Thyroid gland (tissue), 4 donors: ENCODE results near the gene DENND5B. TPM values are rescaled to one million over a fixed set of nuclear protein-coding genes. Genes with fewer than 3 reads are reported as not detected.

Experiments used
- DNase-seq, 2 donors: peaks; one replicate each; pipeline ENCODE4 v3.0.0-alpha.2; 2019
- H3K27ac ChIP-seq, 3 donors: fragments of 200-600 bp; sonication (generic); 1 replicate in 2 of 3; 2 replicates in 1 of 3; pipeline ENCODE4 v1.5.1; 2016 to 2019; ENCODE audit warnings: mild to moderate bottlenecking in 1 of 3, moderate library complexity in 1 of 3
- H3K27me3 ChIP-seq: fragments of 200-600 bp; sonication (generic); one replicate; pipeline ENCODE4 v1.5.1; 2019
- H3K36me3 ChIP-seq, 2 donors: fragments of 200-600 bp; sonication (generic); one replicate each; pipeline ENCODE4 v1.5.1; 2016 to 2019
- H3K4me1 ChIP-seq, 2 donors: fragments of 200-600 bp; sonication (generic); one replicate each; pipeline ENCODE4 v1.5.1; 2017 to 2019
- H3K4me3 ChIP-seq, 3 donors: fragments of 200-600 bp; sonication (generic); replicated peaks in 1 of 3; 1 replicate in 2 of 3; 2 replicates in 1 of 3; pipeline ENCODE4 v1.5.1; 2016; ENCODE audit warnings: mild to moderate bottlenecking in 1 of 3
- H3K9me3 ChIP-seq: fragments of 200-600 bp; sonication (generic); one replicate; pipeline ENCODE4 v1.5.1; 2017
- POLR2A ChIP-seq, 2 donors: fragments of 450-650 bp; IDR thresholded peaks; one replicate each; pipeline ENCODE4 v1.6.1; 2017; ENCODE audit warnings: antibody characterized with exemption in 2 of 2, mild to moderate bottlenecking in 2 of 2, moderate library complexity in 1 of 2
- WGBS, 2 donors: methylation state at CpG; one replicate each; pipeline ENCODE4 v1.1.5; 2017; 5-methylcytosine and 5-hydroxymethylcytosine counted together
- intact Hi-C: fragments of 100-400 bp; cut with DNase I; formaldehyde crosslinking; loops from one replicate; pipeline ENCODE4 v1.15.1; 2023
- total RNA-seq, 4 donors: library from RNA; depleted of rRNA; stranded (reverse); fragments of >200 nt; gene quantifications; one replicate each; pipeline ENCODE4 v1.2.3, GENCODE V29; 2016
- TF ChIP-seq, protein P1 (sequence below), 6 experiments: fragments of 200-600 bp in 3 of 6; fragments of 450-650 bp in 3 of 6; sonication (generic) in 3 of 6; IDR thresholded peaks; one replicate each; pipeline ENCODE4 v1.5.1; 2016 to 2019; ENCODE audit warnings: antibody characterized with exemption in 6 of 6, mild to moderate bottlenecking in 2 of 6, inconsistent platforms in 1 of 6, moderate library complexity in 1 of 6

Gene DENND5B
- total RNA-seq, 4 donors from 2014 or later = 13.3 to 17.7 (median 16.2) TPM

DNA sequence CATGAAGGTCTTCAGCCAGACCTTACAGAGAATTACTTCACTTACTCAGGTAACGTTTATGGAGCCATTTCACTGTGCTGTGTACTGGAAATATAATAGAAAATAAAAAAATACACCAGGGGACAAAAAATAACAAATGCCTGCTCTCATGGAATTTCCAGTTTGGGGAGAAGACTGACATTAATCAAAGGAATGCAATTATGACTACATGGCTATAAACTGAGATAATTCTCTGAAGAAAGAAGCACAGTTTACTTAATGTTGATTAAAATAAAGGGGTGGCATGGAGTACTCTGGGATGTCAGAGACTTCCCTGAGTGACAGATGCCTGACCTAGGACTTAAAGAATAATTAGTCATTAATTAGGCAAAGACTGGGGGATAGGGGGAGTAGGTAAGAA is 59.0 kb downstream of the DENND5B start:
- DNase-seq = no peak
- Histone ChIP-seq H3K9me3 (no peaks in the 10 kb centered on the region), H3K4me3 (no peak overlapping the region), H3K4me1 (peaks cover 2 to 4% of the 10 kb centered on the region in 2 donors), H3K27me3 (no peaks in the 10 kb centered on the region), H3K36me3 (no peaks in the 10 kb centered on the region), H3K27ac (no peak overlapping the region)
- TF ChIP-seq POLR2A (IDR thresholded peaks at IDR 0.05) = no peak
- TF ChIP-seq, protein P1, sequence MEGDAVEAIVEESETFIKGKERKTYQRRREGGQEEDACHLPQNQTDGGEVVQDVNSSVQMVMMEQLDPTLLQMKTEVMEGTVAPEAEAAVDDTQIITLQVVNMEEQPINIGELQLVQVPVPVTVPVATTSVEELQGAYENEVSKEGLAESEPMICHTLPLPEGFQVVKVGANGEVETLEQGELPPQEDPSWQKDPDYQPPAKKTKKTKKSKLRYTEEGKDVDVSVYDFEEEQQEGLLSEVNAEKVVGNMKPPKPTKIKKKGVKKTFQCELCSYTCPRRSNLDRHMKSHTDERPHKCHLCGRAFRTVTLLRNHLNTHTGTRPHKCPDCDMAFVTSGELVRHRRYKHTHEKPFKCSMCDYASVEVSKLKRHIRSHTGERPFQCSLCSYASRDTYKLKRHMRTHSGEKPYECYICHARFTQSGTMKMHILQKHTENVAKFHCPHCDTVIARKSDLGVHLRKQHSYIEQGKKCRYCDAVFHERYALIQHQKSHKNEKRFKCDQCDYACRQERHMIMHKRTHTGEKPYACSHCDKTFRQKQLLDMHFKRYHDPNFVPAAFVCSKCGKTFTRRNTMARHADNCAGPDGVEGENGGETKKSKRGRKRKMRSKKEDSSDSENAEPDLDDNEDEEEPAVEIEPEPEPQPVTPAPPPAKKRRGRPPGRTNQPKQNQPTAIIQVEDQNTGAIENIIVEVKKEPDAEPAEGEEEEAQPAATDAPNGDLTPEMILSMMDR (IDR thresholded peaks at IDR 0.05) = no peak
- intact Hi-C loops = no loop called here
- 58 to 67% methylated on average over 1 of the region's 1 CpG for WGBS, 2 donors

DNA sequence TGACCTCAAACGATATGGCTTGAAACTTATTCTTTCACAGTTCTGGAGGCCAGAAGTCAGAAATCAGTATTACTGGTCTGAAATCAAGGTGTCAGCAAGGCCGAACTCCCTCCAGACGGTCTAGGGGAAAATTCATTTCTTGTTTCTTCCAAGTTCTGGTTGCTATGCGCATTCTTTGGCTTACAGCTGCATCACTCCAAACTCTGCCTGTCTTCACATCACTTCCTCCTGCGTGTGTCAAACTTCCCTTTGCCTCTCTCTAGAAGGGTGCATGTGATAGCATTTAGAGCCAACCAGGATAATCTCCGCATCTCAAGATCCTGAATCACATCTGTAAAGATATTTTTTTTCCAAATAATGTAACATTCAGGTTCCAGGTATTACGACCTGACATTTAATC is 62.8 kb downstream of the DENND5B start:
- H3K27ac ChIP-seq = no peak overlapping the region
- 95 to 97% methylated on average over 7 of the region's 7 CpGs for WGBS, 2 donors
- no peak for DNase-seq
- H3K27me3 ChIP-seq = no peaks in the 10 kb centered on the region
- no peaks in the 10 kb centered on the region for H3K4me1 ChIP-seq
- intact Hi-C loops = no loop called here
- no peaks in the 10 kb centered on the region for H3K36me3 ChIP-seq
- H3K4me3 ChIP-seq = no peak overlapping the region
- TF ChIP-seq POLR2A (IDR thresholded peaks at IDR 0.05) = no peak
- TF ChIP-seq, protein P1 (IDR thresholded peaks at IDR 0.05) = no peak
- H3K9me3 ChIP-seq = no peaks in the 10 kb centered on the region

DNA sequence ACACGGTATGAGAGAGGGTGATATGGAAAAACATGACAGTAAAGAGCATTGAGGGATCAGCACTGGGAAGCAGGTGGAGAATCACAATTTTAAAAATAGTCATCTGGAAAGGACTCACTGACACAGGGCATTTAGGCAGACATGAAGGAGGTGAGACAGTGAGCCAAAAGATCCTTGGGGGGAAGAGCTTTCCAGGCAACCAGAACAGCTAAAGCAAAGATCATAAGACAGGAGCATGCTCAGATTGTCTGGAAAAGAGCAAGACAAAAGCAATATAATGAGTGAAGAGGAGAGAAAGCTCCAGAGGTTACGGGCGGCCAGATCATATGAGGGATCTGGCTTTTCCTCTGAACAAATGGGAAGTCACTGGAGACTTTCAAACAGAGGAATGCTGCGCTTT is 63.9 kb downstream of the DENND5B start:
- H3K36me3 ChIP-seq = no peaks in the 10 kb centered on the region
- WGBS, 2 donors = 88 to 90% methylated on average over 4 of the region's 4 CpGs
- intact Hi-C loops = no loop called here
- no peak overlapping the region for H3K27ac ChIP-seq
- H3K9me3 ChIP-seq = no peaks in the 10 kb centered on the region
- no peaks in the 10 kb centered on the region for H3K4me1 ChIP-seq
- TF ChIP-seq, protein P1 (IDR thresholded peaks at IDR 0.05) = no peak
- TF ChIP-seq POLR2A (IDR thresholded peaks at IDR 0.05) = no peak
- no peak overlapping the region for H3K4me3 ChIP-seq
- no peaks in the 10 kb centered on the region for H3K27me3 ChIP-seq
- DNase-seq = no peak

DNA sequence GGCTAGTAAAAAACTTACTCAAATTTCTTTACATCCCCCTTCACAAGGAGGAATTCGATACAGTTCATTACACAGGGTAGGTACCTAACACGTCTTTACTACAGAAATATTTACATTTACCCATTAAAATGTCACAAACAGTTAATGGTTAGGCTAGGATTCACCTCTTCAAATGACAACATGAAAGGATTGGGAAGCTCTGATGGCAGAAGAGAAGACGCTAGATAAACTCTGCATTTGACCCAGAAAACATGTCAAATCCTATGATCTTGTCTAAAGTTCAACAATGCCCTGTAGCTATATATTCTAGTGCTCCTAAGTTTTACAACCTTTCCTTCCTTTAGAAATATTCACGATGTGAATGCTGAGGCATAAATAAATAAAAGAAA is 64.8 kb downstream of the DENND5B start:
- Histone ChIP-seq H3K9me3 (no peaks in the 10 kb centered on the region), H3K27ac (no peak overlapping the region), H3K4me3 (no peak overlapping the region), H3K36me3 (no peaks in the 10 kb centered on the region), H3K27me3 (no peaks in the 10 kb centered on the region), H3K4me1 (no peaks in the 10 kb centered on the region)
- TF ChIP-seq, protein P1 (IDR thresholded peaks at IDR 0.05) = no peak
- TF ChIP-seq POLR2A (IDR thresholded peaks at IDR 0.05) = no peak
- 67 to 75% methylated on average over 4 of the region's 4 CpGs for WGBS, 2 donors
- DNase-seq = no peak
- intact Hi-C loops = no loop called here

DNA sequence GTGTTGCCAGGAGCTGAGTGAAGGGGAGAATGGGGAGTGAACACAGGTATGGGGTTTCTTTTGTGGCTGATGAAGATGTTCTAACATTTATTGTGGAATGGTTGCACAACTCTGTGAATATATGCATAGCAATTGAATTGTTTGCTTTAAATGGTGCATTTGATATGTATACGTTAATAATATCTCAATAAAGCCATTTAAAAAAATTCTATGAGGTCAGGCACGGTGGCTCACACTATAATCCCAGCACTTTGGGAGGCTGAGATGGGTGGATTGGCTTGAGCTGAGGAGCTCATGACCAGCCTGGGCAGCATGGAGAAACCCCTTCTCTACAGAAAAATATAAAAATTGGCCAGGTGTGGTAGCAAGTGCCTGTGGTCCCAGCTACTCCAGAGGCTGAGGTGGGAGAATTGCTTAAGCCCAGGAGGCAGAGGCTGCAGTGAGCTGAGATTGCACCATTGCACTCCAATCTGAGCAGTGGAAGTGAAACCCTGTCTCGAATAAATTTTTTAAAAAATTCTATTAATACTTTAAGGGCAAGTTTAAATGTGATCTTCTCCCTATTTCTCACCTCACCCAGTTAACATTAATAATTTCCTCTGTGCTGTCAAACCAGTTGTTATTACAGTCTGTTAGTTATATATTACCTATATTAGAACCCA is 65.3 kb downstream of the DENND5B start:
- intact Hi-C loops = no loop called here
- Histone ChIP-seq H3K27me3 (no peaks in the 10 kb centered on the region), H3K36me3 (no peaks in the 10 kb centered on the region), H3K4me1 (no peaks in the 10 kb centered on the region), H3K4me3 (no peak overlapping the region), H3K9me3 (no peaks in the 10 kb centered on the region), H3K27ac (no peak overlapping the region)
- WGBS, 2 donors = 89 to 93% methylated on average over 3 of the region's 3 CpGs
- TF ChIP-seq POLR2A (IDR thresholded peaks at IDR 0.05) = no peak
- TF ChIP-seq, protein P1 (IDR thresholded peaks at IDR 0.05) = no peak
- DNase-seq = no peak
